Cerebellar cortex (tissue), 1 donor: ENCODE results near the gene PCDH9.

Experiments used
- DNase-seq: peaks from one replicate; pipeline ENCODE4 v3.0.0-alpha.2; 2015; ENCODE audit warnings: low spot score

PCDH9 gene

DNA sequence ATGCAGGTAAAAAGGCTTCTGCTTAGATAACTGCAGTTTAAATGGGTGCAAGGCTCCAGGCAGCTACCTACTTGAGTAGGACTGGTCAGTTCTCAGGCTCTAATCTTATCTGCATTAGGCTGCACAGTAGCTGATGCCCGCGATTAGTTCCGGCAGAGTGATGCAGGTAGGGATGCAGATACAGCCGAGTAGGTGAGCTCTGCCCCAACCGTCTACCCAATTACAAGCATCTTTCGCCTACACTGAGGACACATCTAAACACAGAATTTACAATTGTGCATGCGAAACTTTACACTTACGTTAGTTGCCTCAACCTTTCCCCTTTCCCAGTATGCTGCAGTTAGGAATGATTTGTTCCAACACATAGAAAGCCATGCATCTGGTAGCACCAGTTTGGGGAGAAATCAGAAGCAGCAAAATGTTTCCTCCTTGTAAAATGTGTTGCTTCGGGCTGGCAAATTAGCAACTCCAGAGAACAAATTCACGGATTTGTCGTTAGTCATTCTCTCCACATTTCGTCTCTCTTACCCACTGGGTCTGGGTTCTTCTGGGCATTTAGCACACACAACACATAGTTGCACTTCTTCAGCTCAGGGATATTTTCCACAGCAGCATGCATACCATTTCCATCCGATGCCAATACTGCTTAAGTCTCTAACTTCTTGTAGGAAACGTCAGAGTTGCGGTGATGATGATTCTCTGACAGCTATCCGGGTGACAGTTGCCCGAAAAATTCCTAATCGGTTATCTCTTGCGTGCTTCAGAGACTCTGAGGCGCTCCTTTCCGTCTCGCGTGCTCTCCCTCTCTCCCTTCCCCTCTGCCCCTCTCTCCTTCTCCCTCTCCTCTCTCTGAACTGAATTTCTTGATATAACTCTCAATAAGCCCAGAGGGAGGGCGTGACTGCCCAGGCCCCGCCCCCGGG is at the start of gene PCDH9:
TSS of gene PCDH9 (minus strand) at position 856 of the 923 bp plus-strand sequence. CDS start 1,896 bp downstream, outside the sequence.
- peak; percentile 82 for DNase-seq

- DNase-seq: no peak
Measured at GRCh38 chr13:67278235-67278634, 48.1 kb upstream of the PCDH9 start.

DNA sequence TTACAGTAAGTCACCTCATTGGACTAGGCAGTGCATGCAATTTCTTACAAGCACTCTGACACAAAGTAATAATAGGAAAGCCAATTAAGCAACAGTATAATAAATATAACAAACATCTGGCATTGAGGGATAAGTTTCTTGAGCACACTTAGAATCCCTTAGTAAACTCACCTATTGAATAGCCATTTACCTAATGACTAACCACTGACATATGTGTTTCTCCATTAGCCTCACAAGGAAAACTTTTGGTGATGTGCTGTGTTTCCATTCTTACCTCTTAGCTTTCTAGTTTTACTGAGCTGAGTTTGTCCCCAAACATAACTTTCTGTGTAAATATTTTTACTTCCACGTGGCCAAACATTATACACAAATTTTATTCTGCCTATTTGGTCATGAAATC is 47.4 kb upstream of the PCDH9 start:
- no peak for DNase-seq

DNA sequence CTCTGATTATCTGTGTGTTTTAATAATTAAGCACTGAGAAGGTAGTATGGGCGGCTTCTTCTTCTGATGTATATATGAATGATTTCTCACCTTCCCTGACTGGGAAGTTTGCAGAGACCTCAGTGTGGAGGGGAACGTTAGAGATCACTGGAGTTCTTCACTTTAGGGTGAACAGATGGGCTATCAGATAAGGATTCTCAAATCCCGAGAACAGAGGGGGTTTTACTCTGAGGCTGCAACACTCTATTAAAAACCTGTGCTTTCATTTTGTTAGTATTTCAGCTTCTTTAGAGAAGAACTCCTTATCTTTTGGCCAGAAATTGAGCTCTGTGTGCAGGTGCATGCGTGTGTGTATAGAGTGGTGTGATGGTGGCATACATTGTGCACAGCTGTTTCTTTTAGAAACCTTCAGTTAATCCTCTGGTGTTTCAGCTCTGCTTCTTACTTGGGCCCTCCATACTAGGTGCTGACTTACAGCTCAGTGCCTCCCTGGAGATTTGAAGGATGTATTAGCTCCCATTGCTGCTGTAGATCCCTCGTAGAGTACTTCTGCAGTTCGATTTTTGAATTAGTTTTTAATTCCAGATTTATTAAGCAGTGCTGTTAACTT is 45.3 kb upstream of the PCDH9 start:
- no peak for DNase-seq

- DNase-seq: no peak
Measured at GRCh38 chr13:67273001-67273400, 42.9 kb upstream of the PCDH9 start.

DNA sequence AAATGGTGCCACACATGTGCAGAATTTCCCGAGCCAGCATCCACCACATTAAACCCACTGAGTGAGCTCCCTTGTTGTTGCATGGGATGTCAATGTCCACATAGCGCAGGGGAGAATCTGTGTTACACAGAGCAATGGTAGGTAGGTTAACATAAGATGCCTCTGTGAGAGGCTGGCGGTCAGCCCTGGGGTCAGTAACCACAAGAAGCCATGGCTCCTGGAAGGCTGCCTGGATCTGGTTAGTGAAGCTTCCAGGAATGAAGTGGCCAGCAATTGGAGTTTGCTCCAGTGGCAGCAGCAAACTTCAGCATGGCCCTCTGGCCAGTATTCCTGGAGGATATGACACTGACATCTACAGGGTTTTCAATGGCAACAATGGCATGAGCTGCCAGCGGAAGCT is 37.0 kb upstream of the PCDH9 start:
- no peak for DNase-seq

DNA sequence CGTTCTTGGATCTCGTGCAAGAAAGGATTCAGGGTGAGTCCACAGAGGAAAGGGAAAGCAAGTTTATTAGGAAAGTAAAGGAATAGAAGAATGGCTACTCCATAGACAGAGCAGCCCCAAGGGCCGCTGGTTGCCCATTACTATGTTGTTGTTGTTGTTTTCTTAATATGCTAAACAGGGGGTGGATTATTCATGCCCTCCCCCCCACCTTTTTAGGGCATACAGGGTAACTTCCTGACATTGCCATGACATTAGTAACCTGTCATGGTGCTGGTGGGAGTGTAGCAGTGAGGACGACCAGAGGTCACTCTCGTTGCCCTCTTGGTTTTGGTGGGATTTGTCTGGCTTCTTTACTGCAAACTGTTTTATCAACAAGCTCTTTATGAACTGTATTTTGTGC is 29.1 kb upstream of the PCDH9 start:
- no peak for DNase-seq

GRCh38 chr13:67258482-67258881 is 28.3 kb upstream of the PCDH9 start:
- no peak for DNase-seq

DNA sequence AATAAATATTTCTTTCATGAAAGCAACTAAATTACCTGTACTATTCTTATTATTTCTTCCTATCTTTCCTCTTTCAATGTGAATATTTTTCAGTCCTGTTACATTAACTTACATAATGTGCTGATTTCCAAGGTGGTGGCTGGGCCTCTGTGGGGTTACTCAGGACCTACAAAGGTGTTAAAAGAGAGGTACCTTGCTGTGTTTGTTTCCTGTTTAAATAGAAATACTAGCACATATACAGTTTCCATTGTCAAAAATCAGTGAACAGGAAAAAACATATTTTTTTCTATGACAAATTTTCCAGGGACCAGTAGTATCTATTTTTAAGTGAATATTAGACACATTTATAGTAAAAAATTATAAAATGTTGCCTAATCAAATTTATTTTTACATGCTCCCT is 8.7 kb upstream of the PCDH9 start:
- DNase-seq: no peak

- DNase-seq: peak; percentile 53
Measured at GRCh38 chr13:67238277-67238859, 8.2 kb upstream of the PCDH9 start.

DNA sequence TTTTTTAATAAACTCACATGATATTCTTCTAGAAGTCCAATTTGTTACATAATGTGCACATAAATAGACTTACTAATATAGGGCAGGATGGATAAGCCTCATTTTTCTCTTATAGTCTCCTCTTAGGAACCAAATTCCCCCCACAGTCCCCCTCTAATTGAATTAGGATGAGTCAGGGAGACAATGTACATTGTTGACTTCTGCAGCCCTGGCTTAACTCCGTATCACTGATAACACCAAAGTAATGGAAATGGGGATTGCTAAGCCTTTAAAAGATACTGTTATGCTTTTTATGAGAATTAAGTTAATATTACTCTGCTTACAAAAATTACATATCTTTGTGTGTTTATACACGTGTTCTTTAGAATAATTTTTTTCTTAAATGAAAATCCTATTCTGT is 5.1 kb upstream of the PCDH9 start:
- no peak for DNase-seq

DNA sequence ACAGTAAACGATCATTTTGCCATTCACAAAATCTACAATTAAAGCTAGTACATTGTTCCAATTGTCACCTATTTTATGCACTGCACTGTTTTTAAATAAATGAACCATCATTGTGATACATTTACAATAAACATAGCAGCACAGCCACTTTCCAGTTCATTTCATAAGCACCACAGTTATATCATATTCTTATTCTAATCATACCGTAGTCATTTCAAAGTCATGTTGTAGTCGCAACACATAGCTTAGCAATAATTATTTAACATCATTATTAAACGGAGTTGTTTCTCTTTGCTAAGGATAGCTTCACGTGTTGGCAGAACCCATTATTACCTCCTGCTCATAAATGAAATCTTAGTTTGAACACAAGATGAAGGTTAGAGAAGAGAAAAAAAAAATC is 2.2 kb upstream of the PCDH9 start:
- DNase-seq: no peak

DNA sequence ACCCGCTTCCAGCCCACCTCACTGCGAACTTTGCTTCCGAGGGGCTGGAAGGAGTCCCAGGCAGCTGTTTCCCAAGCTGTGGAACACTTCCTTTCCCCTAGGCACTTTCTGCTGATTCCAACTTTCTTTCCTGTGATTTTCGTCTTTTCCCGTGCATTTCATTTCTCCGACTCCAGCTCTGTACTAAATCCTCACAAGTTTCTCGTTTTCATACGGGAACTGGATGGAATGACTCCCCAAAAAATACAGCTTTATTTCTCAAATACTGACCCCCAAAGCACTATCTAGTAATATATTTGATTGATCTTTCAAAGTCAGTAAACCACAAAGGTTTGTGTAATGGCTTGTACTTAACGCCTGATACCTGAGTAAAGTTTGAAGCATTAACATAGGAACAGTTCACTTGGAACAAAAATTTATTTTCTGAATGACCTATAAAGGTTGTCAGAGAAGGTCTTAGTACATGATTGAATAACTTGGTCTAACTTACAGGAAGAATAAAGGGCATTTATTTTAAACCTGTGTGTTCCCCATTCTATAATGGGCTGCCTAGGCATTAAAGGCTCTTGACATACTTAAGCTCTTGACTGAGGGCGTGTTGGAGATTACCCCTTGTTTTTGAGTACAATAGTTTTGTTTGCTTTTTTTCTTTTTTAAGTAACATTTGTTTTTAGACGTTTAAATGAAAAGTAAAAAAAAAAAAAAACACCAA is 1.3 kb upstream of the PCDH9 start:
- DNase-seq: no peak

DNA sequence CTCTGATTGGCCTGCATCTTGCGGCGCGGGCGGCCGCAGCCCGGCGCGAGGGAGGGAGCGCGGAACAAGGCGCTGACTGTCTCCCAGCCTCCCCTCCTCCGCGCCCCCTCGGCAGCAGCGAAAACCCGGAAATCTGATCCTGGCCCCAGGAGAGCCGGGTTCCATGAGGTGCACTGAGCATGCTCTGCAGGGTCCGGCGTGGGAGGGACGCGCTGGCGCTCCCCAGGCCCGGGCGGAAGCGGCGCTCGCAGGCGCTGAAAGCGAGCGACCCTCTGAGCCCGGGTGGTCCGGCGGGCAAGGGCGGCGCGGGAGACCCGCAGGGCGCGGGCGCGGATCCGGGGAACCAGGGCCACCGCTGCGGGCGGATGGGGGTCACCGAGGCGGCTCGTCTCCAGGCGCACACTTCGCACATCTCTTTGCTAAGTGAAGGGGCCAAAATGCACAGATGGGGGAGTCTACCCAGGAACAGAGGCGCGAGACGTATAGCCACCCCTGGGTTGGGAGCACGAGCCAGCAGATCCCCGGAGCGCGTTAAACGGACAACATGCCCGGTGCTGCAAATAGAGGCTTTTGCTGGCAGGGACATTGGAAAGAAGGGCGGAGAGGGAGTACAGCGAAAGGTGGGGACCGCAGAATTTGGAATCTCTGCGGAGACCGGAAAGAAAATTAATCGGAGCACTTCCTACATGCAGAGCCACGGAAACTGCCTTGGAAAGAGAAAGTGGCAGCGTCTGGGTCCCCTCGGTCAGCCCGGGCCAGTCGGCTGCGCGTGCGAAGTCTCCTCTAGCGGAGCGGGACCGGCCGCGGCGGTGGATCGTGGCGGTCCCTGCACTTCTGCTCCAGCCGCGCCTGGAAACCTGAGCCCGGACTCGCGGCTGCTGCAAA is 510 bp upstream of the PCDH9 start:
- DNase-seq: peak; percentile 97

GRCh38 chr13:67228916-67229315 is 1.2 kb downstream of the PCDH9 start:
- peak; percentile 71 for DNase-seq

- DNase-seq: peak; percentile 41
Measured at GRCh38 chr13:67228031-67228430, 2.1 kb downstream of the PCDH9 start.

- DNase-seq: peak; percentile 52
Measured at GRCh38 chr13:67227131-67227983, 2.8 kb downstream of the PCDH9 start.

DNA sequence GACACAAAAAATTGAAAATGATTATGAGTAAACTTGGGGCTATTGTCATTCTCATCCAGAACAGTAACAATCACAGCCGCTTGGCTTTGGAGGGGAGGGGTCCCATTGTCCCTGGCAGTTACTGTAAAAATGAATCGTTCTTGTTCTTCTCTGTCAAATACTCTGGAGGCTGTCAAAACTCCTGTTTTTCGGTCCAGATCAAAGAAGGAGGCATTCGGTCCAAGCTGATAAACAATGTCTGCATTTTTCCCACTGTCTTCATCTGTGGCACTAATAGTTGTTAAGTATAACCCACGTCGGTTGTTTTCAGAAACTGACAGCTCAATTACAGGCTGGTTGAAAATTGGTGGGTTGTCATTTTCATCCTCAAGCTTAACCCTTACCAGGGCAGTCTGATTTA is 3.4 kb downstream of the PCDH9 start:
- peak; percentile 31 for DNase-seq

DNA sequence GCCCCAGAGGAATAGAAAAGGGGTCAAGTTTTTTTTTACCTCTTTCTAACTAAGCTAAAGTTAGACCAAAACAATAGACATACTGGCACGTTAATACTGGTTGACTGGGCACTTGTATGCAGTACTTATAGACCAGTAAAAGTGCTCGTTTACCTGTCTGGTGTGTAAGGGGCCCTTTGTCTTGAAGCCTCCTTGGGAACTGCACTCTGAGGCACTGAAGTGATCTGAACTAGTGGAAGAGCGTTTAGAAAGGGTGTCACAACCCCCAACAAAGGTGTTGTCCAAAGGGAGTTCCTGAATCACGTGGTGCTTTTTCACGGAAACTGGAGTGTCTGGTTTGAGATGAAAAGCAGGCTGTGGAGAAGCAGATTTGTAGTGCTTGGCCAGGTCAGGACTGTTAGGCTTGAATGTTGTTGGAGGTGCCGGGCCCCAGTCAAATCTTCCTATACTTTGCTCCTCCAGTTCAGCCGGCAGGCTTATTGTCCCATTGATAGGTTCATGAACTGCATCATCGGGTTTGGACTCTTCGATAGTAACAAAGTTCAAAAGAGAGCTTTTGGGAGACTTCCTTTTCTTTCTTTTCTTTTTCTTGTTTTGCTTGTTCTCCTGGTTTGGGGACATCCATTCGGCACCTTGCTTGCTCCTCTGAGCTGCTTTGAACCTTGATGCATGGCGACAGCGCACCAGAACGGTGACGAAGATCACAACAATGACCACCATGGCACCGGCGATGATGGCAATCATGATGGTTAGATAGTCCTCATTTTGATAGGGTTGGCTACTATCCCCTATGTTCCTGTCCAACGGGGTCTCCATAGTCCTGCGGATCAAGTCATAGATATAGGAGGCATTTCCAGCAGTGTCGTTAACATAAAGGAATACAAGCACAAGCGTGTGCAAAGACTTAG is 4.6 kb downstream of the PCDH9 start:
- peak; percentile 20 for DNase-seq
